Heart right ventricle (tissue), 16 donors: ENCODE results near the gene HS3ST1. TPM values are rescaled to one million over a fixed set of nuclear protein-coding genes. Genes with fewer than 3 reads are reported as not detected.

Experiments
- ATAC-seq, 8 donors: fragments of 200-7000 bp; cut with Tn5 transposase; one replicate each; pipeline ENCODE4 v1.9.1; 2020; ENCODE audit warnings: mild to moderate bottlenecking in 8 of 8, moderate library complexity in 8 of 8, moderate number of reproducible peaks in 1 of 8
- DNase-seq, 2 donors: peaks; one replicate each; pipeline ENCODE4 v3.0.0-alpha.2; 2020
- H3K27ac ChIP-seq, 10 donors: fragments of 200-600 bp; sonication (generic) in 2 of 10; one replicate each; pipeline versions ENCODE4 v1.5.0 to v1.8.0; 2020 to 2022; ENCODE audit warnings: mild to moderate bottlenecking in 3 of 10
- H3K27me3 ChIP-seq, 7 donors: fragments of 200-600 bp; one replicate each; pipeline ENCODE4 v1.8.0; 2021 to 2022; ENCODE audit warnings: mild to moderate bottlenecking in 2 of 7
- H3K36me3 ChIP-seq, 9 donors: fragments of 200-600 bp; sonication (generic) in 1 of 9; one replicate each; pipeline versions ENCODE4 v1.5.0 to v1.8.0; 2020 to 2022; ENCODE audit warnings: mild to moderate bottlenecking in 2 of 9
- H3K4me1 ChIP-seq, 9 donors: fragments of 200-600 bp; sonication (generic) in 1 of 9; one replicate each; pipeline versions ENCODE4 v1.5.0 to v1.8.0; 2020 to 2022; ENCODE audit warnings: mild to moderate bottlenecking in 4 of 9
- H3K4me3 ChIP-seq, 10 donors: fragments of 200-600 bp; sonication (generic) in 2 of 10; one replicate each; pipeline versions ENCODE4 v1.5.0 to v1.8.0; 2020 to 2022; ENCODE audit warnings: mild to moderate bottlenecking in 7 of 10, moderate library complexity in 2 of 10
- H3K9me3 ChIP-seq, 11 donors: fragments of 200-600 bp in 10 of 11; sonication (generic) in 2 of 11; one replicate each; pipeline versions ENCODE4 v1.5.0 to v1.8.0; 2013 to 2022; ENCODE audit warnings: mild to moderate bottlenecking in 2 of 11, control low read depth in 1 of 11, moderate library complexity in 1 of 11
- CTCF ChIP-seq, 9 donors: fragments of 200-600 bp; sonication (generic) in 2 of 9; IDR thresholded peaks; one replicate each; pipeline versions ENCODE4 v1.5.0 to v1.8.0; 2021 to 2022; ENCODE audit warnings: antibody characterized with exemption in 9 of 9, mild to moderate bottlenecking in 5 of 9, moderate library complexity in 1 of 9
- WGBS, 2 donors: extraction: QIAGEN DNeasy Blood & Tissue Kit; methylation state at CpG; one replicate each; pipeline ENCODE4 v1.1.7; 2013; ENCODE audit warnings: inconsistent platforms in 1 of 2; 5-methylcytosine and 5-hydroxymethylcytosine counted together
- intact Hi-C, 10 donors: fragments of 100-400 bp; cut with DNase I; formaldehyde crosslinking; loops; one replicate each; pipeline versions ENCODE4 v1.11.1 to v1.14.2; 2022
- microRNA-seq, 2 donors: library from miRNA; unstranded; fragments of <30 nt; microRNA quantifications; one replicate each; pipeline ENCODE4 v1.2.0, GENCODE V29; 2021
- polyA plus RNA-seq, 2 donors: library from polyadenylated mRNA; stranded (reverse); fragments of 200-250 nt; gene quantifications; one replicate each; pipeline ENCODE4 v1.2.3, GENCODE V29; 2013
- total RNA-seq, 10 donors: library from RNA; stranded (reverse); fragmentation: NEBNext Ultra II Directional in 3 of 10; extraction: Animal tissue kit (Norgen Biotek cat#: 25700) in 3 of 10; gene quantifications; one replicate each; pipeline versions ENCODE4 v1.2.1 to v1.2.4, GENCODE V29; 2021 to 2023
- donor health status: Arrhythmogenic right ventricular cardiomyopathy.
- donor health status: ischemic (EF 13 %, LVEDD 7.1; RV severe dilation, severe dysfunction).
- donor health status: healthy with polysubstance abuse.
- donor health status: DM: no; HTN: yes; CAD: no.
- donor health status: DM: no; HTN: no; CAD: no.
- donor health status: ischemic (EF 25% LVEDD 6.9; RV normal size, moderate dysfunction).
- donor health status: ischemic (EF 25% LVEDD 5.7; RV mildly dilated, moderate dysfunction).
- donor health status: healthy.
- donor health status: DM: yes; HTN: yes; CAD: no.
- donor health status: Ischemic cardiomyopathy.
- donor health status: ischemic (EF 35%, LVEDD 5.7; RV mildly dilated, moderate dysfunction).
- donor health status: nonischemic (EF 11% LVEDD 7.7; RV severe dilation, severe dysfunction).
- donor health status: DM: yes; HTN: yes; CAD: no.
- donor health status: PGD.
- donor health status: ischemic (EF 29% LVEDD 5.4; RV normal size, mild dysfunction).
- donor health status: nonischemic (EF 23%, LVEDD 6.1; RV moderate dilation, normal function).

The HS3ST1 gene
- total and polyA plus RNA-seq, 12 donors: 0.27 to 2.1 (median 1.1) TPM

- 63 to 65% methylated on average over 3 of the region's 3 CpGs for WGBS, 2 donors
- no peaks in the 10 kb centered on the region for H3K4me1 ChIP-seq
- TF ChIP-seq CTCF (IDR thresholded peaks at IDR 0.05): no peak
- peaks cover 0 to 4% (median 0%) of the 10 kb centered on the region in 7 donors for H3K27me3 ChIP-seq
- DNase-seq (no peak), ATAC-seq (no peak)
- no peaks in the 10 kb centered on the region for H3K36me3 ChIP-seq
- H3K27ac ChIP-seq: no peak overlapping the region
- H3K9me3 ChIP-seq: no peaks in the 10 kb centered on the region
- no peak overlapping the region for H3K4me3 ChIP-seq
- intact Hi-C loops: no loop called here
Observed at GRCh38 chr4:11348449-11349088, 80.1 kb downstream of the HS3ST1 start.

GRCh38 chr4:11344916-11345315, 83.8 kb downstream of the HS3ST1 start:
- intact Hi-C loops: no loop called here
- 70 to 71% methylated on average over 2 of the region's 2 CpGs for WGBS, 2 donors
- ATAC-seq (no peak), DNase-seq (no peak)
- no peak for TF ChIP-seq CTCF (IDR thresholded peaks at IDR 0.05)
- Histone ChIP-seq H3K27ac (no peak overlapping the region), H3K9me3 (no peaks in the 10 kb centered on the region), H3K4me3 (no peak overlapping the region), H3K27me3 (peaks cover 0 to 4% (median 0%) of the 10 kb centered on the region in 7 donors), H3K4me1 (no peaks in the 10 kb centered on the region), H3K36me3 (no peaks in the 10 kb centered on the region)

- Histone ChIP-seq H3K4me3 (no peak overlapping the region), H3K27me3 (peaks cover 0 to 4% (median 0%) of the 10 kb centered on the region in 7 donors), H3K4me1 (no peaks in the 10 kb centered on the region), H3K9me3 (no peaks in the 10 kb centered on the region), H3K36me3 (no peaks in the 10 kb centered on the region), H3K27ac (no peak overlapping the region)
- no peak for ATAC-seq
- no peak for TF ChIP-seq CTCF (IDR thresholded peaks at IDR 0.05)
- WGBS, 2 donors: 78 to 81% methylated on average over 4 of the region's 4 CpGs
- intact Hi-C loops: no loop called here
- no peak for DNase-seq
Observed at GRCh38 chr4:11343536-11343935, 85.2 kb downstream of the HS3ST1 start.

Small RNAs within 50 kb of the gene (microRNA-seq; reads per million reads assigned to microRNA genes)
- gene MIR572: 0 reads per million in 2 donors
